Neural cell (in vitro differentiated cells): ENCODE measurements around the gene BCAT1.

Experiments
- EP300 ChIP-seq: fragments of 450-650 bp; conservative IDR thresholded peaks from 2 replicates; pipeline ENCODE4 v1.6.1; 2014; ENCODE audit warnings: antibody characterized with exemption, mild to moderate bottlenecking, moderate library complexity; ENCODE audit not compliant: poor library complexity, severe bottlenecking
- EZH2 ChIP-seq: fragments of 200-600, 300-800 bp; shearing (Covaris generic), sonication (generic); IDR thresholded peaks from 2 replicates; pipeline ENCODE4 v1.6.1; 2014; ENCODE audit warnings: antibody characterized with exemption, low read length, borderline replicate concordance, mild to moderate bottlenecking; ENCODE audit not compliant: insufficient read depth, poor library complexity, severe bottlenecking
- MXI1 ChIP-seq: fragments of 450-650 bp; conservative IDR thresholded peaks from 2 replicates; pipeline ENCODE4 v1.6.1; 2014; ENCODE audit warnings: antibody characterized with exemption, mild to moderate bottlenecking; ENCODE audit not compliant: poor library complexity, severe bottlenecking
- TAF1 ChIP-seq: IDR thresholded peaks from 2 replicates; pipeline ENCODE4 v1.6.1; 2012; ENCODE audit warnings: low read depth
- TF ChIP-seq, protein P1 (sequence below): fragments of 450-650 bp; IDR thresholded peaks from 2 replicates; pipeline ENCODE4 v1.5.1; 2014; ENCODE audit warnings: antibody characterized with exemption, mild to moderate bottlenecking, moderate library complexity; ENCODE audit not compliant: poor library complexity, severe bottlenecking

DNA sequence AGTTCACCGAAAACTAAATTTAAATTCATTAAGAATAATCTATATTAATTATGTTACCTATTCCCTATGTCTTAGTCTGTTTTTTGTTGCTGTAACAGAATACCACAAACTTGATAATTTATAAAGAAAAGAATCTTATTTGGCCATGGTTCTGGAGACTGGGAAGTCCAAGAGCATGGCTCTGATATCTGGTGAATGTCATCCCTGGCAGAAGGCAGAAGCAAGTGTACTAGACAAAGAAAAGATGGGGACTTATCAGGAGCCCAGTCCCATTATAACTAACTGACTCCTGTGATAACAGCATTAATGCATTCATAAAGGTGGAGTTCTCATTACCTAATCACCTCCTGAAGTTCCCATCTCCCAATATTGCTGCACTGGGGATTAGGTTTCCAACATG lies 33.3 kb upstream of the BCAT1 start:
- TF ChIP-seq EP300 (no peak), EZH2 (no peak), MXI1 (no peak), TAF1 (no peak)
- TF ChIP-seq, protein P1, sequence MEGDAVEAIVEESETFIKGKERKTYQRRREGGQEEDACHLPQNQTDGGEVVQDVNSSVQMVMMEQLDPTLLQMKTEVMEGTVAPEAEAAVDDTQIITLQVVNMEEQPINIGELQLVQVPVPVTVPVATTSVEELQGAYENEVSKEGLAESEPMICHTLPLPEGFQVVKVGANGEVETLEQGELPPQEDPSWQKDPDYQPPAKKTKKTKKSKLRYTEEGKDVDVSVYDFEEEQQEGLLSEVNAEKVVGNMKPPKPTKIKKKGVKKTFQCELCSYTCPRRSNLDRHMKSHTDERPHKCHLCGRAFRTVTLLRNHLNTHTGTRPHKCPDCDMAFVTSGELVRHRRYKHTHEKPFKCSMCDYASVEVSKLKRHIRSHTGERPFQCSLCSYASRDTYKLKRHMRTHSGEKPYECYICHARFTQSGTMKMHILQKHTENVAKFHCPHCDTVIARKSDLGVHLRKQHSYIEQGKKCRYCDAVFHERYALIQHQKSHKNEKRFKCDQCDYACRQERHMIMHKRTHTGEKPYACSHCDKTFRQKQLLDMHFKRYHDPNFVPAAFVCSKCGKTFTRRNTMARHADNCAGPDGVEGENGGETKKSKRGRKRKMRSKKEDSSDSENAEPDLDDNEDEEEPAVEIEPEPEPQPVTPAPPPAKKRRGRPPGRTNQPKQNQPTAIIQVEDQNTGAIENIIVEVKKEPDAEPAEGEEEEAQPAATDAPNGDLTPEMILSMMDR, result no peak
